Neural cell (in vitro differentiated cells): ENCODE data around the gene DRD2. TPM values are rescaled to one million over a fixed set of nuclear protein-coding genes. Genes with fewer than 3 reads are reported as not detected.

Source experiments
- H2AFZ ChIP-seq: fragments of 200-600, 300-800 bp; sonication (generic), shearing (Covaris generic); 2 replicates; pipeline ENCODE4 v1.6.0; 2014; ENCODE audit warnings: low read depth, mild to moderate bottlenecking, antibody characterized with exemption, low read length, moderate library complexity
- H3F3A ChIP-seq: fragments of 200-600 bp; shearing (Covaris generic); 2 replicates; pipeline ENCODE4 v1.6.1; 2016; ENCODE audit warnings: mild to moderate bottlenecking, moderate library complexity, mixed read lengths, antibody characterized with exemption, low read length; ENCODE audit not compliant: insufficient read depth, poor library complexity, severe bottlenecking
- H3K27ac ChIP-seq: fragments of 200-600, 300-800 bp; sonication (generic), shearing (Covaris generic); 2 replicates; pipeline ENCODE4 v1.5.1; 2014; ENCODE audit warnings: mild to moderate bottlenecking, low read length, moderate library complexity
- H3K27me3 ChIP-seq: fragments of 300-800, 200-600 bp; sonication (generic), shearing (Covaris generic); 2 replicates; pipeline ENCODE4 v1.6.0; 2014; ENCODE audit warnings: mild to moderate bottlenecking, low read depth, low read length, moderate library complexity; ENCODE audit not compliant: insufficient read depth
- H3K36me3 ChIP-seq: fragments of 300-800, 200-600 bp; sonication (generic), shearing (Covaris generic); 2 replicates; pipeline ENCODE4 v1.5.1; 2014; ENCODE audit warnings: mild to moderate bottlenecking, antibody characterized with exemption, low read length, moderate library complexity; ENCODE audit not compliant: insufficient read depth
- H3K4me2 ChIP-seq: fragments of 300-800, 200-600 bp; sonication (generic), shearing (Covaris generic); 2 replicates; pipeline ENCODE4 v1.6.0; 2014; ENCODE audit warnings: mild to moderate bottlenecking, low read length
- H3K4me3 ChIP-seq: fragments of 300-800, 200-600 bp; sonication (generic), shearing (Covaris generic); 2 replicates; pipeline ENCODE4 v1.5.1; 2014; ENCODE audit warnings: mild to moderate bottlenecking, low read length, moderate library complexity
- H3K79me2 ChIP-seq: fragments of 200-600 bp; shearing (Covaris generic); replicated peaks from 2 replicates; pipeline ENCODE4 v1.6.0; 2014; ENCODE audit warnings: mild to moderate bottlenecking, low read length, moderate library complexity; ENCODE audit not compliant: insufficient read depth
- H3K9ac ChIP-seq: fragments of 300-800, 200-600 bp; sonication (generic), shearing (Covaris generic); 2 replicates; pipeline ENCODE4 v1.6.1; 2016; ENCODE audit warnings: mild to moderate bottlenecking, low read length, mixed read lengths
- H3K9me2 ChIP-seq: fragments of 200-600 bp; shearing (Covaris generic); 2 replicates; pipeline ENCODE4 v1.6.1; 2016; ENCODE audit warnings: mild to moderate bottlenecking, low read length, mixed read lengths; ENCODE audit not compliant: insufficient read depth
- H3K9me3 ChIP-seq: fragments of 200-600, 300-800 bp; sonication (generic), shearing (Covaris generic); 2 replicates; pipeline ENCODE4 v1.6.1; 2016; ENCODE audit warnings: mild to moderate bottlenecking, mixed run types, low read length, moderate library complexity, mixed read lengths
- H4K20me1 ChIP-seq: fragments of 200-600 bp; shearing (Covaris generic); 2 replicates; pipeline ENCODE4 v1.6.1; 2016; ENCODE audit warnings: mild to moderate bottlenecking, mixed run types; ENCODE audit not compliant: insufficient read depth
- CTCF ChIP-seq: fragments of 450-650 bp; IDR thresholded peaks from 2 replicates; pipeline ENCODE4 v1.5.1; 2014; ENCODE audit warnings: antibody characterized with exemption, mild to moderate bottlenecking, moderate library complexity; ENCODE audit not compliant: poor library complexity, severe bottlenecking
- EZH2 ChIP-seq: fragments of 200-600, 300-800 bp; shearing (Covaris generic), sonication (generic); IDR thresholded peaks from 2 replicates; pipeline ENCODE4 v1.6.1; 2014; ENCODE audit warnings: antibody characterized with exemption, low read length, borderline replicate concordance, mild to moderate bottlenecking; ENCODE audit not compliant: insufficient read depth, poor library complexity, severe bottlenecking
- POLR2AphosphoS5 ChIP-seq: IDR thresholded peaks from 2 replicates; pipeline ENCODE4 v1.6.1; 2012
- RAD21 ChIP-seq: fragments of 450-650 bp; conservative IDR thresholded peaks from 2 replicates; pipeline ENCODE4 v1.6.1; 2014; ENCODE audit warnings: antibody characterized with exemption, mild to moderate bottlenecking, moderate library complexity
- REST ChIP-seq: IDR thresholded peaks from 2 replicates; pipeline ENCODE4 v1.6.1; 2012; ENCODE audit warnings: borderline replicate concordance
- SMC3 ChIP-seq: fragments of 450-650 bp; conservative IDR thresholded peaks from 2 replicates; pipeline ENCODE4 v1.6.1; 2014; ENCODE audit warnings: antibody characterized with exemption, mild to moderate bottlenecking, moderate library complexity; ENCODE audit not compliant: poor library complexity
- polyA plus RNA-seq: library from polyadenylated mRNA; depleted of rRNA; stranded (reverse); fragments of >200 nt; gene quantifications from 2 replicates; pipeline ENCODE4 v1.2.3, GENCODE V29; 2014

Gene DRD2
- polyA plus RNA-seq, 1 donor from 2014 or later = 0.24 TPM

- Histone ChIP-seq H2AFZ (no peak overlapping the region), H4K20me1 (no peaks in the 10 kb centered on the region)
These were observed 48.5 kb downstream of the DRD2 start for GRCh38 chr11:113426686-113427085.

GRCh38 chr11:113420808-113421207 lies 54.4 kb downstream of the DRD2 start:
- Histone ChIP-seq H3K9ac (no peak overlapping the region), H3K36me3 (no peaks in the 10 kb centered on the region), H4K20me1 (no peaks in the 10 kb centered on the region), H3F3A (no peaks in the 10 kb centered on the region), H3K9me3 (no peaks in the 10 kb centered on the region), H3K9me2 (no peaks in the 10 kb centered on the region), H3K4me2 (no peak overlapping the region), H3K27ac (no peak overlapping the region), H3K79me2 (no peaks in the 10 kb centered on the region), H3K4me3 (no peak overlapping the region), H2AFZ (no peak overlapping the region), H3K27me3 (no peaks in the 10 kb centered on the region)
- TF ChIP-seq POLR2AphosphoS5 = no peak

More at GRCh38 chr11:113426686-113427085, 48.5 kb downstream of the DRD2 start:
- Histone ChIP-seq H3K27ac (no peak overlapping the region), H3K9me2 (no peaks in the 10 kb centered on the region), H3K36me3 (no peaks in the 10 kb centered on the region), H3F3A (no peaks in the 10 kb centered on the region), H3K9me3 (no peaks in the 10 kb centered on the region), H3K4me3 (no peak overlapping the region), H3K27me3 (no peaks in the 10 kb centered on the region), H3K4me2 (no peak overlapping the region), H3K79me2 (no peaks in the 10 kb centered on the region), H3K9ac (no peak overlapping the region)
- TF ChIP-seq SMC3 = no peak
- TF ChIP-seq CTCF = no peak
- no peak for TF ChIP-seq RAD21
- no peak for TF ChIP-seq EZH2

GRCh38 chr11:113419454-113420003 lies 55.7 kb downstream of the DRD2 start:
- Histone ChIP-seq H3K9me2 (no peaks in the 10 kb centered on the region), H3F3A (no peaks in the 10 kb centered on the region), H3K27ac (no peak overlapping the region), H3K79me2 (no peaks in the 10 kb centered on the region), H3K36me3 (no peaks in the 10 kb centered on the region), H3K4me2 (no peak overlapping the region), H3K9me3 (no peaks in the 10 kb centered on the region), H3K9ac (no peak overlapping the region), H4K20me1 (no peaks in the 10 kb centered on the region), H3K27me3 (no peaks in the 10 kb centered on the region), H2AFZ (peak overlapping the region; percentile 27), H3K4me3 (no peak overlapping the region)
- TF ChIP-seq CTCF = no peak
- TF ChIP-seq SMC3 = no peak
- no peak for TF ChIP-seq REST
- no peak for TF ChIP-seq RAD21
- TF ChIP-seq EZH2 = no peak
